ENCODE results near the gene ZC3H18.

Gene ZC3H18

GRCh38 chr16:88532434-88533241, 37.6 kb upstream of the ZC3H18 start:
- DNase-seq (ENCODE audit: low spot score), result no peak

- DNase-seq (ENCODE audit: low spot score), result peak; percentile 54
Measured at GRCh38 chr16:88533381-88533917, 36.8 kb upstream of the ZC3H18 start.

- peak; percentile 99 for DNase-seq (ENCODE audit: low spot score)
Measured at GRCh38 chr16:88533932-88534637, 36.1 kb upstream of the ZC3H18 start.

- peak; percentile 76 for DNase-seq (ENCODE audit: low spot score)
Measured at GRCh38 chr16:88534638-88535190, 35.5 kb upstream of the ZC3H18 start.

GRCh38 chr16:88535191-88535856, 34.9 kb upstream of the ZC3H18 start:
- DNase-seq (ENCODE audit: low spot score), result no peak

GRCh38 chr16:88535857-88536222, 34.4 kb upstream of the ZC3H18 start:
- no peak for DNase-seq (ENCODE audit: low spot score)

- DNase-seq (ENCODE audit: low spot score), result no peak
Measured at GRCh38 chr16:88536510-88536909, 33.7 kb upstream of the ZC3H18 start.

- no peak for DNase-seq (ENCODE audit: low spot score)
Measured at GRCh38 chr16:88536971-88537751, 33.0 kb upstream of the ZC3H18 start.

GRCh38 chr16:88537859-88538258, 32.3 kb upstream of the ZC3H18 start:
- no peak for DNase-seq (ENCODE audit: low spot score)

GRCh38 chr16:88538366-88539060, 31.7 kb upstream of the ZC3H18 start:
- no peak for DNase-seq (ENCODE audit: low spot score)

- DNase-seq (ENCODE audit: low spot score), result no peak
Measured at GRCh38 chr16:88539261-88539651, 30.9 kb upstream of the ZC3H18 start.

- DNase-seq (ENCODE audit: low spot score), result no peak
Measured at GRCh38 chr16:88539652-88540345, 30.4 kb upstream of the ZC3H18 start.

GRCh38 chr16:88540346-88540977, 29.7 kb upstream of the ZC3H18 start:
- no peak for DNase-seq (ENCODE audit: low spot score)

GRCh38 chr16:88541831-88542616, 28.2 kb upstream of the ZC3H18 start:
- DNase-seq (ENCODE audit: low spot score), result no peak

GRCh38 chr16:88543230-88543813, 26.9 kb upstream of the ZC3H18 start:
- DNase-seq (ENCODE audit: low spot score), result no peak

GRCh38 chr16:88545781-88546180, 24.4 kb upstream of the ZC3H18 start:
- no peak for DNase-seq (ENCODE audit: low spot score)

- DNase-seq (ENCODE audit: low spot score), result no peak
Measured at GRCh38 chr16:88548131-88548874, 21.9 kb upstream of the ZC3H18 start.

- DNase-seq (ENCODE audit: low spot score), result no peak
Measured at GRCh38 chr16:88548985-88549384, 21.2 kb upstream of the ZC3H18 start.
